Neural cell (in vitro differentiated cells): ENCODE data around the gene UBL4A. TPM values are rescaled to one million over a fixed set of nuclear protein-coding genes. Genes with fewer than 3 reads are reported as not detected.

Source experiments
- H2AFZ ChIP-seq: fragments of 200-600, 300-800 bp; sonication (generic), shearing (Covaris generic); 2 replicates; pipeline ENCODE4 v1.6.0; 2014; ENCODE audit warnings: low read depth, mild to moderate bottlenecking, antibody characterized with exemption, low read length, moderate library complexity
- H3F3A ChIP-seq: fragments of 200-600 bp; shearing (Covaris generic); 2 replicates; pipeline ENCODE4 v1.6.1; 2016; ENCODE audit warnings: mild to moderate bottlenecking, moderate library complexity, mixed read lengths, antibody characterized with exemption, low read length; ENCODE audit not compliant: insufficient read depth, poor library complexity, severe bottlenecking
- H3K27ac ChIP-seq: fragments of 200-600, 300-800 bp; sonication (generic), shearing (Covaris generic); 2 replicates; pipeline ENCODE4 v1.5.1; 2014; ENCODE audit warnings: mild to moderate bottlenecking, low read length, moderate library complexity
- H3K27me3 ChIP-seq: fragments of 300-800, 200-600 bp; sonication (generic), shearing (Covaris generic); 2 replicates; pipeline ENCODE4 v1.6.0; 2014; ENCODE audit warnings: mild to moderate bottlenecking, low read depth, low read length, moderate library complexity; ENCODE audit not compliant: insufficient read depth
- H3K36me3 ChIP-seq: fragments of 300-800, 200-600 bp; sonication (generic), shearing (Covaris generic); 2 replicates; pipeline ENCODE4 v1.5.1; 2014; ENCODE audit warnings: mild to moderate bottlenecking, antibody characterized with exemption, low read length, moderate library complexity; ENCODE audit not compliant: insufficient read depth
- H3K4me2 ChIP-seq: fragments of 300-800, 200-600 bp; sonication (generic), shearing (Covaris generic); 2 replicates; pipeline ENCODE4 v1.6.0; 2014; ENCODE audit warnings: mild to moderate bottlenecking, low read length
- H3K4me3 ChIP-seq: fragments of 300-800, 200-600 bp; sonication (generic), shearing (Covaris generic); 2 replicates; pipeline ENCODE4 v1.5.1; 2014; ENCODE audit warnings: mild to moderate bottlenecking, low read length, moderate library complexity
- H3K79me2 ChIP-seq: fragments of 200-600 bp; shearing (Covaris generic); replicated peaks from 2 replicates; pipeline ENCODE4 v1.6.0; 2014; ENCODE audit warnings: mild to moderate bottlenecking, low read length, moderate library complexity; ENCODE audit not compliant: insufficient read depth
- H3K9ac ChIP-seq: fragments of 300-800, 200-600 bp; sonication (generic), shearing (Covaris generic); 2 replicates; pipeline ENCODE4 v1.6.1; 2016; ENCODE audit warnings: mild to moderate bottlenecking, low read length, mixed read lengths
- H3K9me2 ChIP-seq: fragments of 200-600 bp; shearing (Covaris generic); 2 replicates; pipeline ENCODE4 v1.6.1; 2016; ENCODE audit warnings: mild to moderate bottlenecking, low read length, mixed read lengths; ENCODE audit not compliant: insufficient read depth
- H3K9me3 ChIP-seq: fragments of 200-600, 300-800 bp; sonication (generic), shearing (Covaris generic); 2 replicates; pipeline ENCODE4 v1.6.1; 2016; ENCODE audit warnings: mild to moderate bottlenecking, mixed run types, low read length, moderate library complexity, mixed read lengths
- H4K20me1 ChIP-seq: fragments of 200-600 bp; shearing (Covaris generic); 2 replicates; pipeline ENCODE4 v1.6.1; 2016; ENCODE audit warnings: mild to moderate bottlenecking, mixed run types; ENCODE audit not compliant: insufficient read depth
- CTCF ChIP-seq: fragments of 450-650 bp; IDR thresholded peaks from 2 replicates; pipeline ENCODE4 v1.5.1; 2014; ENCODE audit warnings: antibody characterized with exemption, mild to moderate bottlenecking, moderate library complexity; ENCODE audit not compliant: poor library complexity, severe bottlenecking
- EP300 ChIP-seq: fragments of 450-650 bp; conservative IDR thresholded peaks from 2 replicates; pipeline ENCODE4 v1.6.1; 2014; ENCODE audit warnings: antibody characterized with exemption, mild to moderate bottlenecking, moderate library complexity; ENCODE audit not compliant: poor library complexity, severe bottlenecking
- EZH2 ChIP-seq: fragments of 200-600, 300-800 bp; shearing (Covaris generic), sonication (generic); IDR thresholded peaks from 2 replicates; pipeline ENCODE4 v1.6.1; 2014; ENCODE audit warnings: antibody characterized with exemption, low read length, borderline replicate concordance, mild to moderate bottlenecking; ENCODE audit not compliant: insufficient read depth, poor library complexity, severe bottlenecking
- MXI1 ChIP-seq: fragments of 450-650 bp; conservative IDR thresholded peaks from 2 replicates; pipeline ENCODE4 v1.6.1; 2014; ENCODE audit warnings: antibody characterized with exemption, mild to moderate bottlenecking; ENCODE audit not compliant: poor library complexity, severe bottlenecking
- POLR2AphosphoS5 ChIP-seq: IDR thresholded peaks from 2 replicates; pipeline ENCODE4 v1.6.1; 2012
- RAD21 ChIP-seq: fragments of 450-650 bp; conservative IDR thresholded peaks from 2 replicates; pipeline ENCODE4 v1.6.1; 2014; ENCODE audit warnings: antibody characterized with exemption, mild to moderate bottlenecking, moderate library complexity
- REST ChIP-seq: IDR thresholded peaks from 2 replicates; pipeline ENCODE4 v1.6.1; 2012; ENCODE audit warnings: borderline replicate concordance
- SMC3 ChIP-seq: fragments of 450-650 bp; conservative IDR thresholded peaks from 2 replicates; pipeline ENCODE4 v1.6.1; 2014; ENCODE audit warnings: antibody characterized with exemption, mild to moderate bottlenecking, moderate library complexity; ENCODE audit not compliant: poor library complexity
- TAF1 ChIP-seq: IDR thresholded peaks from 2 replicates; pipeline ENCODE4 v1.6.1; 2012; ENCODE audit warnings: low read depth
- polyA plus RNA-seq: library from polyadenylated mRNA; depleted of rRNA; stranded (reverse); fragments of >200 nt; gene quantifications from 2 replicates; pipeline ENCODE4 v1.2.3, GENCODE V29; 2014

Gene UBL4A
- polyA plus RNA-seq, 1 donor from 2014 or later = 28.5 TPM

- Histone ChIP-seq H3K27me3 (no peaks in the 10 kb centered on the region), H3K27ac (peak overlapping the region; percentile 77), H2AFZ (no peak overlapping the region), H3K4me3 (peak overlapping the region; percentile 60), H3K79me2 (peaks cover 13% of the 10 kb centered on the region), H4K20me1 (no peaks in the 10 kb centered on the region), H3K36me3 (no peaks in the 10 kb centered on the region), H3K9me2 (no peaks in the 10 kb centered on the region), H3K9me3 (no peaks in the 10 kb centered on the region), H3F3A (no peaks in the 10 kb centered on the region), H3K9ac (peak overlapping the region; percentile 73), H3K4me2 (no peak overlapping the region)
- TF ChIP-seq MXI1 (no peak), POLR2AphosphoS5 (no peak), RAD21 (no peak), REST (no peak), SMC3 (no peak), TAF1 (no peak), EZH2 (no peak), EP300 (no peak), CTCF (no peak)
These were observed 42.9 kb downstream of the UBL4A start for GRCh38 chrX:154443479-154443910.

- Histone ChIP-seq H3F3A (no peaks in the 10 kb centered on the region), H3K9ac (no peak overlapping the region), H3K79me2 (peaks cover 23% of the 10 kb centered on the region), H2AFZ (no peak overlapping the region), H3K36me3 (no peaks in the 10 kb centered on the region), H3K9me2 (no peaks in the 10 kb centered on the region), H3K9me3 (no peaks in the 10 kb centered on the region), H3K27me3 (no peaks in the 10 kb centered on the region), H3K4me2 (no peak overlapping the region), H4K20me1 (no peaks in the 10 kb centered on the region), H3K4me3 (no peak overlapping the region), H3K27ac (no peak overlapping the region)
- no peak for TF ChIP-seq RAD21
- no peak for TF ChIP-seq SMC3
- no peak for TF ChIP-seq TAF1
These were observed 44.3 kb downstream of the UBL4A start for GRCh38 chrX:154441984-154442707.
